Head of caudate nucleus (tissue), 42 donors: ENCODE measurements around the gene NCAPG2.
"Not testable (repeated sequence)": the region's sequence is repeated elsewhere in the genome, so short reads cannot be mapped to it uniquely, and the experiment has no call there.

Experiments used
- DNase-seq, 42 donors: peaks; one replicate each; pipeline versions ENCODE4 v3.0.0 to v3.0.0-alpha.2; 2020 to 2021; ENCODE audit warnings: mixed read lengths in 7 of 42
- intact Hi-C: fragments of 100-400 bp; cut with DNase I; formaldehyde crosslinking; loops from one replicate; pipeline ENCODE4 v1.15.0; 2022

NCAPG2 gene

DNA sequence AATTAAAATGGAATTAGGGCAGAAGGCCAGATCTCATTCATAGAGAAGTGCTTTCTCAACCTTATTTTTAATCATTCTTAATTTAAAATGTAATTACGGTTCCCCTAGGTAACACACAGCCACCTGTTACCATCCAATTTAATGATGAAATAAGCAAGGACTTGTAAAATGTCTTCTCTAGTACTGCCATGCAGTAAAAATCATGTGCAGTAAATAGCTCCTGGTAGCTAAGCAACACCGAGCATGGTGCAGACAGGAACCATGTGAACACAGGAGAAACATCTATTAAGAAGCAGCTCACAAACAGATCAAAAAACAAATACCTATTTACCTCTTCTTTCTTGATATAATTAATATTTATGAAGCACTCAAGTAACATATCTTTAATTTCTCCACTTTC, 15.1 kb downstream of the NCAPG2 start:
- intact Hi-C loops = no loop called here
- peak in 1 of 42 donors; percentile 18 for DNase-seq

DNA sequence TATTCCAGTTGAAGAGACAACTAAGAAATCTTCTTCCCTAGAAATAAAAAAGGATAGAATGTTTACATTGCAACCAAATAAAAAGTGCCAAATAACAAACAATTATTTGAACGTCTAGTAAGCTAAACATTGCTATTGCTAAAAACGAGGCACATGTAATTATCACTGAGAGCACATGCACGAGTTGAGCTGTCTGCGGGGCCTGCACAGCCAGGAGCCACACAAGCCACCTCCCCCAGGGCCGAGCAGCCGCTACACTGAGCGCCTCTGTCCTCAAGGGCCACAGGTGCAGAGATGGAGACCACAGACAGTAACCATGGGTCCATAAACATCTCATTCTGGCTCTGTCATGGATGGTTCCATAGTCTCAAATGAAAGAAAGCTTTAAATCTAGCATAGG, 17.2 kb downstream of the NCAPG2 start:
- intact Hi-C loops = no loop called here

DNA sequence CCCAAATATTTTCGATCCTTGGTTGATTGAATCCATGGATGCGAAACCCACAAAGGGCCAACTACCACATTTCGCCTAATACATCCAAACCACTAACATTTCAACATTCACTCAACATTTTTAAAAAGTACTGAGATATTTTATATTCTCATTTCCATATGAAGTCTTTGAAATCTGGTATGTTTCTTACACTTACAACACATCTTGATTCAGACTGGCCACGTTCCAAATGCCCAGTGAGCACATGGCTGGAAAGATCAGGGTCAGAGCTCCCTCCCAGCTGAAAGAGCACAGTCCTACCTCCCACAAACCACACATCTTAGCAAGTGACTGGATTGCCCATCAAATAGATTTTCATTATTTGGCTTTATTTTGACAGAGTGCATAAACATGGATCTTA, 18.9 kb downstream of the NCAPG2 start:
- intact Hi-C loops = no loop called here
- DNase-seq = no peak

More for the DNA sequence above, 17.2 kb downstream of the NCAPG2 start:
- no peak for DNase-seq

DNA sequence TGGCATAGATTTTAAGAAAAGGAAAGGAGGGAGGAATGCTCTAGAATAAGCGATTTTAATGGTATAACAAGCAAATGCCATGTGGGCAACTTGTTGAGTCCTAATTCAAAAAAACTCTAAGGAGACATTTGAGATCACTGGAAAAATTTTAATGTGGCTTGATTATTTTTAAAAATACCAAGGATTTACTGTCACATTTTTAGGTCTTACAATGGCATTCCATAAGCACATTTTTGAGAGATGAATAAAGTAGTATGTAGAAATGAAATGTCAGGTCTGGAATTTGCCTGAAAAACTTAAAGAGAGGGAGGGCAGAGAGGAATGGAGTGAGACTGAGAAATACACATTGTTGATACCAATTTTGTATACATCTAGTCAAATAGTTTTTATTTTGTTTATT, 20.3 kb downstream of the NCAPG2 start:
- intact Hi-C loops = no loop called here
- no peak for DNase-seq

DNA sequence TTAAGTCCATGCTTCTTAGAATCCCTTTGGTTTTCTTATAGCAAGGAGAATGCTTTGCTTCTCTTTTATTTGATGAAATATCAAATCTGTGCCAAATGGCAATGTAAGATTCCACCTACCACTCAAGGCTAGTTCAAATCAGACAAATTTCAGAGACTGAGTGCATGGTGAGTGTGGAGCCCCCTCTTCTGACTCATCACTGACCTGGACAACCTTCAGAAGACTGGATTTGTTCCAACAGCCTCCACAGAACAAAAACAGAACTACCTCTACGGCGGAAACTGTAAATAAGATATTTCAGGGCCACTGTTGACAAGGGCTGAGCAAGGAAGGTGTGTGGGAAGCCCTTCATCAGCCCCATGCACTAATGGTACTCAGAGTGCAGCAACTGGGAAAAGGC, 21.1 kb downstream of the NCAPG2 start:
- no peak for DNase-seq
- intact Hi-C loops = no loop called here

DNA sequence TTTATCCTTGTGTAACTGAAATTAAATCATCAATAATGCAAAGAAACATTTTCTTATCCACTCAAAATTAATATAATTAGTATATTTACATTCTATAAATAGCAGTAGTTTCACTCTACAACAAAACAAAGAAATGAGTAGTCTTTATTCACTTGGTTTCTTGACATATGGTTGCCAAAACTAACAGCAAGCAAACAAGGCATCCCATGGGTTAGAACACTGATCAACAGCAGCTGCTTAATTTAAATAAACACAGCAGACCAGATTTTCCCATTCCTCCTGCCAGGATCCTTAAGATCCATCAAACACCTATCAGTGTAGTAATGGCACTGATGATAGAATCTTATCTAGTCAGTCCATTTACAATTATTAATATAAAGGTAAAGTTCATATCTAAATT, 22.1 kb downstream of the NCAPG2 start:
- DNase-seq = no peak
- intact Hi-C loops = no loop called here

DNA sequence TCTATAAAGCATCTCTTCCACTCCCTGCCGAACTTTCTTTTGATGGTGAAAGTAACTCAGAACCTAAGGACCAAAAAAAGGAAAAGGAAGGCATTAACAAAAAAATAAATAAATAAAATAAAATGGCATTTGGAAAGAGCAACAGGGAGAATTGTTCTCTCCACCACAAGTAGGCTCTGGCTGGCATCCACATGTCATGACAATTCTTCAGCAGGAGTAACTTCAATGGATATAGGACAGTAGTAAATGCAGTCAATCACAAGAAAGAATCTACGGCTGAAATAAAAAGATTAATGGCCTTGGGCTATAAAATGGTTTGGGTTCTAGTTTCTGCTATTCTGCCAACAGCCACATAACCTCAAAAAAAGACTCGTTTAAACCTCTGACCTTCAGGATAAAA, 23.9 kb downstream of the NCAPG2 start:
- intact Hi-C loops = no loop called here
- no peak for DNase-seq

DNA sequence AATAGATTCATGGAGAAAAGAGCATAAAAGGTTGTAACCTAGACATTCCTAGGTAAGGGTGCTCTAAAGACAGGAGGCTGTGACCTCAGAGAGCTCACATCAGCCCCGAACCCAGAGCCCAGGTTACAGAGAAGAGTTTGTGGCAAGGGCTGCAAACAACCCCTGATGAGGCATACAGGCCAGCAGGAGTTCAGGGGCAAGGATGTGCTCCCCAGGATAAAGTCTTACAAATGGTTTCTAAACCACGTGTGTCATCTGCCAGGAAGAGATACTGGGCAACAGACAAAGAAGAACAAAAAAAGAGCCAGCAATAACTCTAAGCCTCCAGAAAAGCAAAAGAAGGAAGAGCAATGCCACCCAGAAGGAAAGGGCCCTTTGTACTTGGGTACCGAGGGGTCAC, 27.7 kb downstream of the NCAPG2 start:
- no peak for DNase-seq
- intact Hi-C loops = no loop called here

DNA sequence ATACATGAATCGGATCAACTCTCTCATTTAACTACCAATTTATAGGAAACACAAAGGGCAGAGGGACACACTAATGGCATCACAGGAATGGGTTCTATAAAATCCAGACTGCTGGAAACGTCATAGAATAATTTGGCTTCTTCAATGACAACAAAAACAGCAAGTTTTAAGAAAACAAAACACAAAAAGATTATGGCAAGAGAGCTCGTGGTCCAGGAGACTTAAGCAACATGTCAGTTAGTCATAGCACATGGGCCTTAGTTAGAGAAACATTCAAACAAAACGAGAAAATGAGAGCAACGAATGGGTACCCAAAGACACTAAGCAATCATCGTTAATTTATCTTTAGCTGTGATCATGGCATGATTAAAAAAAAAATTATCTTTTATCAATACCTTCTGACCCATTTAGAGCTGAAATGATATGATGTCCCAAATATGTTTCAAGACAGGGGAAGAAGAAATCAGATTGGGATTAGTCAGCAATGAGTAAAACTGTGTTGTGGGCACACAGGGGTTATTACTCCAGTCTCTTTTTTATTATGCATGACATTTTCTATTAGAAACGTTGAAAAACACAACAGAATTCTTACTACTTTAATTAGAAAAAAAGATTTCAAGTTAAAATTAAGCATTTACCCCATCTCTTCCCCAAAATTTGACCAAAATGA, 28.3 kb downstream of the NCAPG2 start:
- intact Hi-C loops = no loop called here
- DNase-seq = no peak

DNA sequence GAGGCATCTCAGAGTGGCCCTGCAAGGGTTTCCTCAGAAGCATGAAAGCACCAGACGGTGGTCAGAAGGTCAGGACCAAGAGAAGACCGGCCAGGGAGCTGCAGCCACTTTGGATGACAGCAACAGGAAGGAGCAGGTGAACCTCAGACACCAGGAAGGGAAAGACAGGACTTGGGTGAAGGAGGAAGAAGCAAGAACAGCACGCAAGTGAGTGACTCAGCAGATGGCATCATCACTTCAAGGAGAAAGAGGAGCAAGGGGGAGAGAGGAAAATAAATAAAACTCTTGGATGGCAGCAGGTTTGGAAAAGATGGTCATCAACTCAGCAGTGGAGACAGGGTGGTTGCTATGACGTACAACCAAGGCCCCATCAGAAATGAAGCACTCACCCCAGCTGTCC, 31.6 kb downstream of the NCAPG2 start:
- DNase-seq = no peak
- intact Hi-C loops = no loop called here

DNA sequence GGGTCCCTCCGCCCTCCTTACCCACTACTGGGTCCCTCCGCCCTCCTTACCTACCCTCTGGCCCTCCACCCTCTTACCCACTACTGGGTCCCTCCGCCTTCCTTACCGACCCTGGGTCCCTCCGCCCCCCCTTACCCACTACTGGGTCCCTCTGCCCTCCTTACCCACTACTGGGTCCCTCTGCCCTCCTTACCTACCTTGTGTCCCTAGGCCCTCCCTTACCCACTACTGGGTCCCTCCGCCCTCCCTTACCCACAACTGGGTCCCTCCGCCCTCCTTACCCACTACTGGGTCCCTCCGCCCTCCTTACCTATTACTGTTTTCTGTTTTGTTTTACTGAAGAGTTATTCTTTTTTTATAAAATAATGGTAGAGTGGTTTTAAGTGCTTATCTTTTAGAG, 36.5 kb downstream of the NCAPG2 start:
- DNase-seq, intact Hi-C loops: not testable (repeated sequence)

DNA sequence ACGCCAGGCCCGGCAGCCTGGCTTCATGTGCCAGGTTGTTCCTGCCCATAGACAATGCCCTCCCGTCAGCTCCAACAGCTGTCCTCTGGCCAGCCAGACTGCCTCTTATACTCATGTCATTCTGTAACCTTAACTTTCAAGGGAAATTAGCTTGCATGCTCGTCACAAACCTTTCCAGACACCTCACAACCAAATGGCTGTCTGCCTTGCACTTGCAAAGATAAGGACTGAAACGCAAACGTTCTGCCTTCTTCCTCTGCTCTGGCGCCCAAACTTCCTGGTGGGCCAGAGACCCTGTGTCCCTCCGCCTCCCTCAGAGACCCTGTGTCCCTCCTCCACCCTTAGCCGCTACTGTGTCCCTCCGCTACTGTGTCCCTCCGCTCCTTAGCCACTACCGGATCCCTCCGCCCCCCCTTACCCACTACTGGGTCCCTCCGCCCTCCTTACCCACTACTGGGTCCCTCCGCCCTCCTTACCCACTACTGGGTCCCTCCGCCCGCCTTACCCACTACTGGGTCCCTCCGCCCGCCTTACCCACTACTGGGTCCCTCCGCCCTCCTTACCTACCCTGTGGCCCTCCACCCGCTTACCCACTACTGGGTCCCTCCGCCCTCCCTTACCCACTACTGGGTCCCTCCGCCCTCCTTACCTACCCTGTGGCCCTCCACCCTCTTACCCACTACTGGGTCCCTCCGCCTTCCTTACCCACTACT, 37.5 kb downstream of the NCAPG2 start:
- DNase-seq, intact Hi-C loops: not testable (repeated sequence)

DNA sequence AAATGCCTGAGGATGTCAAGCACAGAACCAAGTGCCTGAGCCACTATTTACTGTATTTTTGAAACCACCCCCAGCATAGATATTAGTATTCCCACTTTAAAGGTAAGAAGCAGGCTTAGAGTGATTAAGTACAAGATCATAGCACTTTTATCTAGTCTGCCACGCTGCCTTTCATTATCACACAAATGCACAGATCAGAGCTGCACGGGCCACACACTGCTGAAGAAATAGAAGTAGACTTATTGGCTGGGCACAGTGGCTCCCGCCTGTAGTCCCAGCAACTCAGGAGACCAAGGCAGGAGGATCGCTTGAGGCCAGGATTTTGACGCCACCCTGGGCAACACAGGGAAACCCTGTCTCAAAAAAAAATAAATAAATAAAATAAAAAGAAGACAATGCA, 38.2 kb downstream of the NCAPG2 start:
- intact Hi-C loops = no loop called here
- DNase-seq = no peak

DNA sequence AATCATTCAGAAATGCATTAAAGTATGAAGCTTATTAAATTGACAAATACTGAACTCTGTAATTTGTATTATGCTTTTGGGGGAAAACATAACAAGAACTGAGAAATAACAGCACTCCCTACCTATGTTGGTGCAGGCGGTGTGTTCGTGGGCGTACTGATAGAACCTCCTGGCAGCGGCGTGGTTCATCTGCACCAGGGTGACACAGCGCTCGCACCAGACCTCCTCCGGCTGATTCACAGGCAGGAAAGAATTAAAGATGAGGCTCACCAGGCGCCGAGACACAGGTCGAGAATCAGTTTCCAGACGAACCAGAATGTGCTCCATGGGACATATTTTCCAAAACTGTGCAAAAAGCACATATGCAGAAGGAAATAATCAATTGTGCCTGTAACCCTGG, 40.2 kb downstream of the NCAPG2 start:
- DNase-seq = peak; percentile 44 to 94 (median 77)
- intact Hi-C loops = no loop called here

DNA sequence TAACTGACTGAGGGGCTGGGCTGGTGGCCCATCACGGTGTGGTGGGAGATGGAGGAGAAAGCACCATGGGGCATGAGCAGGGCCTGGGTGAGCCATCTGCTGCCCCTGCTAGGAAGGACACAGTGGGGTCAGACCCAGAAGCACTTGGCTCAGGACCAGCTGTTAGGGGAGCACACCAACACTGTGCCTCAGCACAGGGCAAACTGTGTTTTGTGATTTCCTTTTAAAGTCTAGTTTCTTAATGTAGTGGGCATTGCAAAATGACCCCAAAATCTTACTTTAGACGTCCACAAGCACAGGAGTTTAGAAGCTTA, 41.2 kb downstream of the NCAPG2 start:
- DNase-seq = no peak
- intact Hi-C loops = no loop called here

DNA sequence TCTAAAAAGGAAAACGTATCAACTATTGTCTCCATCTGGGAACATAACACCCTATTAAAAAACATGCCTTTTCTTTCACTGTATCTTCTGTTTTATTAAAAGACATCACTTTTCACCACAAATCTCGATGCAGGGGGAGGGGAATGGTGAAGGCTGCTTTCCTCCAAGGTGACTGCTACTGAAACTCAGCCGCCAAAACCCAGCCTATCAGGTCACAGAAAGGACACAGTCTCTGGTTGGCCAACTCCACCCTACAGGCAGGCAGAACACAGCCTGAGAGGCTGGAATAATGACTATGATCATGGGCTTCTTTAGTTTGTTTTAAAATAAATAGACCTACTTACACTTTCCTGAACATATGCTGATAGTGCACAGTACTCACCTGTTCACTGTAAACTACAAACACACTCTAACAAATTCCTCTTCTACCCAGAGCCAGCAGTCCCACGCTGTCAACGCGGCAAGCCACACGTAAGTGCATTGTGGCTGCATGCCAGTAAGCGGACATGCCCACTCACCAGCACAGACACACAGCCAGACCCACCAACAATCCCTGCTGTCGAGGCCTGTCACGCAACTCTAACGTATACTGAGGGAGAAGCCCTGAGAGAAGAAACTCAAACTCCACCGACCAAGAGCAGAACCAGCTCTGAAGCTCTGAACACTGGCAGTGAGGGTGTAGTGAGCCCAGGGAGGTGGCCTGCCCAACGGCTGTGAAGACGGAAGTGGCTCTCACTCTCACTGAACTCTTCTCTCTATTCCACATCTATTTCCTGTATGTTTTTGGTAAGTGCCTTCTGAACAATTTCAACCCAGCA, 41.8 kb downstream of the NCAPG2 start:
- intact Hi-C loops = no loop called here
- peak in 3 of 42 donors; percentile 18 to 49 (median 31) for DNase-seq

DNA sequence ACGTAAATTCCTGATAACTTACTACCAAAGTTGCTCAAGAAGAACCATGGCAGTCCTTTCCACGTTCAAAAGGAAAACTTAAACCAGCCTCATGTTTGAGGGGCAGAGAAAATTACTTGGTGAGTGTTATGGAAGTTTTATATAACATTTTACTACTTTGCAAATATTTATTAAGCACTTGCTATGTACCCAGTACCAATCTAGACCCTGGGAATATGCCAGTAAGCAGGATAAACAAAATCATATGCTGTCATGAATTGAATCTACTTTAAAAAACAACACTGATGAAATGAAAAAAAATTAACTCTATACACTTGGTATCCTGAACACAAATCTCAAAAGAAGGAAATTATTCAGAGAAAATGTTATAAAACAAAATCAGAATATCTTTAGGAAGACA, 46.1 kb downstream of the NCAPG2 start:
- intact Hi-C loops = no loop called here
- no peak for DNase-seq

DNA sequence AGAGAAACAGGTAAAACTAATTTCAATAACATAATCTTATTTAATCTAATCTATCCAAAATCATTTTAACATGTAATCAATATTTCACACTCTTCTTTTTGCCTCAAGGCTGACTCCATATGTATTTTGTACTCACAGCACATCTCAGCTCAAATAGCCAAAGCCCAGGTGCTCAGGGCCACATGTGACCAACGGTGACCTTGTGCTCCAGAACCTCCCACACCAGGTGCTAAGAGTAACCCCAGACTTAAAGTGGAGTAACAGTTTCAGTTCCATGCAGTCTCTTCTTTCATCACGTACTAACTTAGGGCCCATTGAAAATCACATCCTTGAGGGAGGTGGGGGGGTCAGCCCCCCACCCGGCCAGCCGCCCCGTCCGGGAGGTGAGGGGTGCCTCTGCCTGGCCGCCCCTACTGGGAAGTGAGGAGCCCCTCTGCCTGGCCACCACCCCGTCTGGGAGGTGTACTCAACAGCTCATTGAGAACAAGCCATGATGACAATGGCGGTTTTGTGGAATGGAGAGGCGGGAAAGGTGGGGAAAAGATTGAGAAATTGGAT, 47.3 kb downstream of the NCAPG2 start:
- no peak for DNase-seq
- intact Hi-C loops = no loop called here

DNA sequence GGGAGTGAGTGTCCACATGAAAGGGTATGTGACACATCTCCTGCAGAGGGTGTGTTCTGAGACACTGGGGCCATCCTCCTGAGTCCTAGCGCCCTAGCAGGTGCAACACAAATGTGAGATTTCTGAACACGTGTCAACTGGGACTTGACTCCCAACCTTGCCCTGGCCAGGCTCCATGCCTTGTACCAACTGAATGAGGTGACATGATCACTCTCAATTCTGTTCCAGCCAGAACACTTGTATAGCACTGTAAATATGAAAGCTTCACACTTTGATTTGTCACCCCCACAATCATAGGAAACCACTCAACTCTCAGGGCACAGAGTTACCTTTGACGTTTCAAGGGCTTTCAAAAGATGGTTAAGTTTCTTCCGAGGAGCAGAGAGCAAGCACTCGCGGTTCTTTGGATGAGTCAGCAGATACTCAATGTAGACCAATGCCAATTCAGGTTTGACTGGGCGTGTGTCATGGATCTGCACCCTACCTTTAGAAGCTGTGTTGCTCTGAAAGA, 48.6 kb downstream of the NCAPG2 start:
- intact Hi-C loops = no loop called here
- peak in 1 of 42 donors; percentile 34 for DNase-seq

DNA sequence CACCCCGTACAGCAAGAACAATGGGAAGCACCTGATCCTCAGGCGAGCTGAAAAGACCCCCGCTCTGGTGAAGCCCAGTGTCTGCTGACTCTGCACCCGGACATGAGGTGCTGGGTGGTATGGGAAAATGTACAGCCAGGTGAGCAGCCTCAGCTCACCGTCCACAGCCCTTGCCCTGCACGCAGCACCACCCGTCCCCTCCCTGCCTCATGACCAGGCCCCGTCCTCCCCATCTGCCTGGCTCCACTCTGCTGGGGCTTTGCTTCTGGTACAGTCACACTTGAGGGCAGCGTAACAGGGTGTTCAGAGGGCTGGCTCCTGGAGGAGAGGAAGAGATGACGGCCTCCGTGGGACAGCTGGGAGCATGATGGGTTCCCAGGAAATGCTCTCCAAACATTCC, 49.1 kb downstream of the NCAPG2 start:
- intact Hi-C loops = no loop called here
- DNase-seq = no peak
